Panc1 (cell line): ENCODE data around the gene ELANE. TPM values are rescaled to one million over a fixed set of nuclear protein-coding genes. Genes with fewer than 3 reads are reported as not detected.

Experiments
- ATAC-seq: fragments of 200-7000 bp; cut with Tn5 transposase; 2 replicates; pipeline ENCODE4 v1.9.1; 2020; ENCODE audit warnings: mild to moderate bottlenecking, moderate library complexity
- BruUV-seq: library from RNA; stranded (reverse); fragments of 400-500 nt; replicated peaks from 2 replicates; lab custom pipeline; 2021; lab: Mats Ljungman, UMichigan
- CTCF ChIA-PET: fragments of 300-600 bp; sonication (Branson Sonifier 250); formaldehyde crosslinking; loops from one replicate; lab custom pipeline; 2022; ENCODE audit warnings: antibody characterized with exemption; lab: Charles Lee
- POLR2A ChIA-PET: fragments of 300-600 bp; sonication (Branson Sonifier 250); formaldehyde crosslinking; loops from one replicate; lab custom pipeline; 2022; ENCODE audit warnings: antibody characterized with exemption; lab: Charles Lee
- DNase-seq: peaks from one replicate; pipeline ENCODE4 v3.0.0-alpha.2; 2010; ENCODE audit warnings: low read depth, low spot score
- H3K27ac ChIP-seq: 2 replicates; pipeline ENCODE4 v1.5.1; 2011; ENCODE audit warnings: mild to moderate bottlenecking, low read length, inconsistent platforms
- H3K27me3 ChIP-seq: fragments of 200-500 bp; sonication (Bioruptor generic); 2 replicates; pipeline ENCODE4 v1.6.0; 2014; ENCODE audit warnings: low read length, inconsistent platforms; ENCODE audit not compliant: control insufficient read depth, insufficient read depth
- H3K36me3 ChIP-seq: fragments of 200-500 bp; sonication (Bioruptor generic); 2 replicates; pipeline ENCODE4 v1.5.1; 2014; ENCODE audit warnings: inconsistent platforms, mild to moderate bottlenecking, low read length, moderate library complexity; ENCODE audit not compliant: control insufficient read depth, insufficient read depth
- H3K4me1 ChIP-seq: 2 replicates; pipeline ENCODE4 v1.5.1; 2011; ENCODE audit warnings: inconsistent platforms, mild to moderate bottlenecking, low read length, moderate library complexity; ENCODE audit not compliant: control insufficient read depth, insufficient read depth
- H3K4me3 ChIP-seq, 2 experiments: 2 replicates each; pipeline ENCODE4 v1.5.1; 2011 to 2012; ENCODE audit warnings: low read depth in 2 of 2, low read length in 2 of 2, mild to moderate bottlenecking in 2 of 2, inconsistent platforms in 1 of 2, moderate library complexity in 1 of 2
- H3K9me3 ChIP-seq: fragments of 200-500 bp; sonication (Bioruptor generic); 2 replicates; pipeline ENCODE4 v1.5.1; 2014; ENCODE audit warnings: low read depth, mild to moderate bottlenecking, inconsistent platforms, low read length, moderate library complexity; ENCODE audit not compliant: control insufficient read depth, insufficient read depth
- CTCF ChIP-seq: fragments of 450-650 bp; IDR thresholded peaks from 2 replicates; pipeline ENCODE4 v1.5.1; 2017; ENCODE audit warnings: mild to moderate bottlenecking
- POLR2AphosphoS5 ChIP-seq: IDR thresholded peaks from 2 replicates; pipeline ENCODE4 v1.6.1; 2012; ENCODE audit warnings: mild to moderate bottlenecking, low read depth, low read length, moderate library complexity
- REST ChIP-seq, 2 experiments: IDR thresholded peaks; 2 replicates each; pipeline ENCODE4 v1.6.1; 2011 to 2012; ENCODE audit warnings: low read depth in 2 of 2, control low read depth in 1 of 2, low read length in 1 of 2, mild to moderate bottlenecking in 1 of 2, moderate library complexity in 1 of 2; ENCODE audit not compliant: insufficient read depth in 1 of 2
- SIN3A ChIP-seq: IDR thresholded peaks from 2 replicates; pipeline ENCODE4 v1.6.1; 2012; ENCODE audit warnings: low read depth, mild to moderate bottlenecking, low read length, moderate library complexity, borderline replicate concordance; ENCODE audit not compliant: insufficient read depth
- TCF7L2 ChIP-seq: IDR thresholded peaks from 2 replicates; pipeline ENCODE4 v1.6.1; 2011; ENCODE audit warnings: mild to moderate bottlenecking, low read depth, low read length, inconsistent platforms
- in situ Hi-C: cut with HindIII; loops from 2 replicates; pipeline ENCODE4 v1.10.0; 2016; ENCODE audit warnings: low sequenced_read_pairs, low pct_unique_long_range_greater_than_20kb
- intact Hi-C: fragments of 100-400 bp; cut with micrococcal nuclease; formaldehyde crosslinking; loops from one replicate; pipeline ENCODE4 v1.10.0; 2022; ENCODE audit not compliant: unreplicated experiment
- total RNA-seq: library from RNA; stranded (reverse); gene quantifications from one replicate; pipeline ENCODE4 v1.2.1, GENCODE V29; 2021; ENCODE audit not compliant: unreplicated experiment

Gene ELANE
- total RNA-seq, 1 experiment from 2014 or later = 0.57 TPM

GRCh38 chr19:882871-883497 lies 30.9 kb downstream of the ELANE start:
- TF ChIP-seq SIN3A (no peak), TCF7L2 (no peak), CTCF (no peak), POLR2AphosphoS5 (no peak), REST (IDR thresholded peaks at IDR 0.05; ENCODE audit: insufficient read depth in 1 of 2, low read depth in 2 of 2, low read length in 1 of 2) (no peak)
- H3K36me3 ChIP-seq = no peaks in the 10 kb centered on the region
- no peak for DNase-seq
- in situ Hi-C loops = no loop called here
- no peak for ATAC-seq
- H3K27me3 ChIP-seq = no peaks in the 10 kb centered on the region
- intact Hi-C loops = no loop called here
- H3K4me1 ChIP-seq = no peaks in the 10 kb centered on the region
- BruUV-seq = no TSS peak
- no peak overlapping the region for H3K27ac ChIP-seq
- no peaks in the 10 kb centered on the region for H3K9me3 ChIP-seq
- H3K4me3 ChIP-seq = no peak overlapping the region
- ChIA-PET CTCF (no interaction called here), POLR2A (no interaction called here)

- Histone ChIP-seq H3K4me1 (no peaks in the 10 kb centered on the region), H3K9me3 (no peaks in the 10 kb centered on the region), H3K36me3 (no peaks in the 10 kb centered on the region), H3K4me3 (no peak overlapping the region), H3K27me3 (no peaks in the 10 kb centered on the region), H3K27ac (no peak overlapping the region)
- no TSS peak for BruUV-seq
- ATAC-seq = peak; percentile 71
- in situ Hi-C loops (no loop called here), intact Hi-C loops (no loop called here)
- TF ChIP-seq POLR2AphosphoS5 (no peak), SIN3A (no peak), TCF7L2 (no peak), REST (IDR thresholded peaks at IDR 0.05; ENCODE audit: insufficient read depth in 1 of 2, low read depth in 2 of 2, low read length in 1 of 2) (no peak), CTCF (no peak)
- CTCF ChIA-PET = no interaction called here
- POLR2A ChIA-PET = no interaction called here
- DNase-seq = no peak
Observed at GRCh38 chr19:883661-884211, 31.6 kb downstream of the ELANE start.
